AG04449 (cell line): Measurements from ENCODE around the gene HOXA6.

Source experiments
- CTCF ChIA-PET: fragments of 350-600 bp; formaldehyde crosslinking; extraction: SDS; loops from one replicate; lab custom pipeline; 2021; ENCODE audit warnings: antibody characterized with exemption; lab: Yijun Ruan, JAX
- POLR2A ChIA-PET: fragments of 400-600, 350-600 bp; formaldehyde crosslinking; extraction: SDS; loops from one replicate; lab custom pipeline; 2020; ENCODE audit warnings: antibody characterized with exemption, inconsistent platforms; lab: Yijun Ruan, JAX
- DNase-seq: peaks from one replicate; pipeline ENCODE4 v3.0.0-alpha.2; 2010; ENCODE audit warnings: low read depth, low spot score
- H3K4me3 ChIP-seq: 2 replicates; pipeline ENCODE4 v1.5.1; 2011; ENCODE audit warnings: low read depth, mild to moderate bottlenecking, control low read depth, low read length
- TF ChIP-seq, protein P1 (sequence below): IDR thresholded peaks from one replicate; pipeline ENCODE4 v1.5.1; 2011; ENCODE audit warnings: mild to moderate bottlenecking, moderate library complexity, low read length, control low read depth, inconsistent platforms; ENCODE audit not compliant: insufficient read depth; ENCODE audit errors: missing control alignments

The HOXA6 gene

GRCh38 chr7:27110186-27111031 is 37.2 kb downstream of the HOXA6 start:
- H3K4me3 ChIP-seq, result peak overlapping the region; percentile 29
- DNase-seq, result peak; percentile 31
- ChIA-PET CTCF (interaction anchor here (1.2 kb wide), 1 partner anchor 8 kb away, joined by 4 read pairs; no protein-coding TSS in a partner anchor), POLR2A (interaction anchor here (1.2 kb wide), 1 partner anchor 14 kb away, joined by 6 read pairs; the partner anchor contains the start of gene HOXA1)
- TF ChIP-seq, protein P1, sequence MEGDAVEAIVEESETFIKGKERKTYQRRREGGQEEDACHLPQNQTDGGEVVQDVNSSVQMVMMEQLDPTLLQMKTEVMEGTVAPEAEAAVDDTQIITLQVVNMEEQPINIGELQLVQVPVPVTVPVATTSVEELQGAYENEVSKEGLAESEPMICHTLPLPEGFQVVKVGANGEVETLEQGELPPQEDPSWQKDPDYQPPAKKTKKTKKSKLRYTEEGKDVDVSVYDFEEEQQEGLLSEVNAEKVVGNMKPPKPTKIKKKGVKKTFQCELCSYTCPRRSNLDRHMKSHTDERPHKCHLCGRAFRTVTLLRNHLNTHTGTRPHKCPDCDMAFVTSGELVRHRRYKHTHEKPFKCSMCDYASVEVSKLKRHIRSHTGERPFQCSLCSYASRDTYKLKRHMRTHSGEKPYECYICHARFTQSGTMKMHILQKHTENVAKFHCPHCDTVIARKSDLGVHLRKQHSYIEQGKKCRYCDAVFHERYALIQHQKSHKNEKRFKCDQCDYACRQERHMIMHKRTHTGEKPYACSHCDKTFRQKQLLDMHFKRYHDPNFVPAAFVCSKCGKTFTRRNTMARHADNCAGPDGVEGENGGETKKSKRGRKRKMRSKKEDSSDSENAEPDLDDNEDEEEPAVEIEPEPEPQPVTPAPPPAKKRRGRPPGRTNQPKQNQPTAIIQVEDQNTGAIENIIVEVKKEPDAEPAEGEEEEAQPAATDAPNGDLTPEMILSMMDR, result no peak

GRCh38 chr7:27109466-27110185 is 37.9 kb downstream of the HOXA6 start:
- CTCF ChIA-PET, result interaction anchor here (1.2 kb wide), 1 partner anchor 9 kb away, joined by 4 read pairs; no protein-coding TSS in a partner anchor
- POLR2A ChIA-PET, result no interaction called here
- H3K4me3 ChIP-seq, result no peak overlapping the region
- DNase-seq, result no peak
- TF ChIP-seq, protein P1, result no peak

GRCh38 chr7:27108390-27109127 is 39.0 kb downstream of the HOXA6 start:
- CTCF ChIA-PET, result interaction anchor here (0.9 to 1.2 kb wide), 2 partner anchors 10 to 12 kb away, joined by 3 to 4 read pairs; no protein-coding TSS in a partner anchor
- no peak for DNase-seq
- TF ChIP-seq, protein P1, result no peak
- no peak overlapping the region for H3K4me3 ChIP-seq
- POLR2A ChIA-PET, result no interaction called here

- POLR2A ChIA-PET, result no interaction called here
- no peak overlapping the region for H3K4me3 ChIP-seq
- TF ChIP-seq, protein P1, result no peak
- CTCF ChIA-PET, result no interaction called here
- DNase-seq, result no peak
Observed at GRCh38 chr7:27107391-27108381, 39.9 kb downstream of the HOXA6 start.

DNA sequence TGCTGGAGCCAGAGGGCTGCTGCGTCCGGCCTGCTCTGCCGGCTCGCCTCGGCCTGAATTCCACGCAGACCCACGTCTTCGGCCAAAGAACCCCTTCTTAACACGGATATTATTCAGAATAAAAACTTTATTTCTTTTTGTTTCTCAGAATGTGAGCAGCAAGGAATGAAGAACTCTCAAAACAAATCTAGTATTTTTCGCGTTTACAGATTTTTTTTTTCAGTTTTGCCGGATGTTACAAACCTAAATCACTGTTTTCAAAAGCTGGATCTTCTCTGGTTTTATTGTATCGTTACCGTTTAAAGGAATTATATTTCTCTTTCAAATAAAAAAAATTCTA is 40.7 kb downstream of the HOXA6 start:
- ChIA-PET POLR2A (interaction anchor here (0.8 kb wide), 1 partner anchor 10 kb away, joined by 3 read pairs; no protein-coding TSS in a partner anchor), CTCF (no interaction called here)
- H3K4me3 ChIP-seq, result no peak overlapping the region
- DNase-seq, result no peak
- TF ChIP-seq, protein P1, result no peak
